Measurements from ENCODE around the gene UBE4B. TPM values are rescaled to one million over a fixed set of nuclear protein-coding genes. Genes with fewer than 3 reads are reported as not detected.

Gene UBE4B
- total RNA-seq, 1 experiment from 2014 or later, result 44.7 TPM

DNA sequence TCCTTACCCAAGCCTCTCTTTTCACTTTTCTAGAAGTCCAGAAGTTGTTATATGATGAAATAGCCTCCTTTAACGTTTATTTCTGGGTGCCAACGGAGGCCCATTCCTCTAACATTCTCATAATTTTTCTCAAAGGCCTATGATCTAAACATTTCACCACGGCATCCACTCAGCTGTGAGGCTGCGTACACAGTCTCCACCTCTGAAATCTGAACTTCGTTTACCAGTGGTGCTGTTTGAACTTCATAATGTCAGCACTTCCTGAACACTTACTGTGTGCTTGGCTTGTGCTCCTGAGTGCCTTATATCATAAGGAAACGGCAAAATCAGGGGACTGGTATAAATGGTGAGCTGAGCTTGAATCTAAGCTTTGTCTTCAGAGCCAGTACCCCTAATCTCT, 47.8 kb upstream of the UBE4B start:
- no peaks in the 10 kb centered on the region for H3K9me2 ChIP-seq (ENCODE audit: insufficient read depth)
- H4K20me1 ChIP-seq (ENCODE audit: insufficient read depth), result no peaks in the 10 kb centered on the region
- ChIA-PET POLR2A (no interaction called here), RAD21 (ENCODE audit: low non-redundant PET in 1 of 2, low total read pairs in 2 of 2, uncharacterized antibody in 2 of 2, unreplicated experiment in 2 of 2) (no interaction called here), CTCF (no interaction called here)
- H3K9ac ChIP-seq (ENCODE audit: low read length), result no peak overlapping the region
- no peak for ATAC-seq
- H3K27me3 ChIP-seq (ENCODE audit: insufficient read depth, low read length), result no peaks in the 10 kb centered on the region
- intact Hi-C loops (cut with micrococcal nuclease), result no loop called here
- H3K36me3 ChIP-seq (ENCODE audit: control insufficient read depth in 1 of 2, insufficient read depth in 2 of 2, low read length in 2 of 2), result peaks cover 0 to 6% of the 10 kb centered on the region in 2 experiments; a peak in 1 of 4 replicates
- H3K79me2 ChIP-seq (ENCODE audit: insufficient read depth, low read length), result no peaks in the 10 kb centered on the region
- no peak overlapping the region for H3K27ac ChIP-seq (ENCODE audit: low read depth, low read length)
- H2AFZ ChIP-seq (ENCODE audit: low read depth, low read length, poor library complexity, severe bottlenecking), result no peak overlapping the region
- H3K9me3 ChIP-seq (ENCODE audit: control insufficient read depth in 1 of 2, insufficient read depth in 1 of 2, low read depth in 1 of 2, low read length in 2 of 2), result no peaks in the 10 kb centered on the region
- H3K4me1 ChIP-seq (ENCODE audit: control insufficient read depth in 1 of 2, insufficient read depth in 2 of 2, low read length in 2 of 2), result no peaks in the 10 kb centered on the region
- no peak for TF ChIP-seq SRF (IDR thresholded peaks at IDR 0.05; ENCODE audit: low read depth)
- TF ChIP-seq EZH2 (IDR thresholded peaks at IDR 0.05), result no peak
- TF ChIP-seq POLR2A (IDR thresholded peaks at IDR 0.05; ENCODE audit: borderline replicate concordance, extremely low read depth, insufficient read depth, insufficient read length), result no peak
- TF ChIP-seq FOSL1 (IDR thresholded peaks at IDR 0.05; ENCODE audit: low read depth), result no peak
- no peak for TF ChIP-seq SIN3A (IDR thresholded peaks at IDR 0.05; ENCODE audit: low read depth)
- no peak for TF ChIP-seq CTCF (IDR thresholded peaks at IDR 0.05 in 2 of 3, conservative IDR thresholded peaks at IDR 0.05 in 1 of 3; ENCODE audit: borderline replicate concordance in 1 of 3, insufficient read depth in 1 of 3, low read depth in 2 of 3, low read length in 2 of 3)
- TF ChIP-seq ZNF274 (IDR thresholded peaks at IDR 0.05; ENCODE audit: low read depth, low read length), result no peak
- TF ChIP-seq, protein P1, sequence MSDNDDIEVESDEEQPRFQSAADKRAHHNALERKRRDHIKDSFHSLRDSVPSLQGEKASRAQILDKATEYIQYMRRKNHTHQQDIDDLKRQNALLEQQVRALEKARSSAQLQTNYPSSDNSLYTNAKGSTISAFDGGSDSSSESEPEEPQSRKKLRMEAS (IDR thresholded peaks at IDR 0.05), result no peak
- TF ChIP-seq CEBPB (IDR thresholded peaks at IDR 0.05; ENCODE audit: low read depth), result no peak
- H3K4me2 ChIP-seq (ENCODE audit: low read length), result no peak overlapping the region
- BruUV-seq (replicated peaks), result no TSS peak
- DNase-seq (ENCODE audit: low read depth, low spot score), result no peak
- H3K4me3 ChIP-seq (replicated peaks in 1 of 2; ENCODE audit: low read depth in 1 of 2, low read length in 2 of 2), result no peak overlapping the region

- Histone ChIP-seq H4K20me1 (ENCODE audit: insufficient read depth) (no peaks in the 10 kb centered on the region), H3K9me2 (ENCODE audit: insufficient read depth) (no peaks in the 10 kb centered on the region), H3K9me3 (ENCODE audit: control insufficient read depth in 1 of 2, insufficient read depth in 1 of 2, low read depth in 1 of 2, low read length in 2 of 2) (no peaks in the 10 kb centered on the region), H3K36me3 (ENCODE audit: control insufficient read depth in 1 of 2, insufficient read depth in 2 of 2, low read length in 2 of 2) (no peaks in the 10 kb centered on the region), H3K9ac (ENCODE audit: low read length) (no peak overlapping the region), H3K4me2 (ENCODE audit: low read length) (no peak overlapping the region), H3K4me1 (ENCODE audit: control insufficient read depth in 1 of 2, insufficient read depth in 2 of 2, low read length in 2 of 2) (no peaks in the 10 kb centered on the region), H2AFZ (ENCODE audit: low read depth, low read length, poor library complexity, severe bottlenecking) (no peak overlapping the region), H3K27me3 (ENCODE audit: insufficient read depth, low read length) (no peaks in the 10 kb centered on the region), H3K79me2 (ENCODE audit: insufficient read depth, low read length) (no peaks in the 10 kb centered on the region), H3K4me3 (replicated peaks in 1 of 2; ENCODE audit: low read depth in 1 of 2, low read length in 2 of 2) (no peak overlapping the region), H3K27ac (ENCODE audit: low read depth, low read length) (no peak overlapping the region)
- TF ChIP-seq ELF1 (IDR thresholded peaks at IDR 0.05; ENCODE audit: borderline replicate concordance, low read depth) (no peak), CBX3 (IDR thresholded peaks at IDR 0.05; ENCODE audit: low read depth) (no peak), CTCF (IDR thresholded peaks at IDR 0.05 in 2 of 3, conservative IDR thresholded peaks at IDR 0.05 in 1 of 3; ENCODE audit: borderline replicate concordance in 1 of 3, insufficient read depth in 1 of 3, low read depth in 2 of 3, low read length in 2 of 3) (no peak), ZFX (IDR thresholded peaks at IDR 0.05) (no peak), SRF (IDR thresholded peaks at IDR 0.05; ENCODE audit: low read depth) (no peak), FOSL1 (IDR thresholded peaks at IDR 0.05; ENCODE audit: low read depth) (no peak), YY1 (IDR thresholded peaks at IDR 0.05; ENCODE audit: extremely low read depth, insufficient replicate concordance, low read depth, low read length) (no peak), SP1 (IDR thresholded peaks at IDR 0.05; ENCODE audit: low read depth) (no peak), CEBPB (IDR thresholded peaks at IDR 0.05; ENCODE audit: low read depth) (no peak), EZH2 (IDR thresholded peaks at IDR 0.05) (no peak), SIN3A (IDR thresholded peaks at IDR 0.05; ENCODE audit: low read depth) (no peak), POLR2AphosphoS5 (IDR thresholded peaks at IDR 0.05; ENCODE audit: low read depth, low read length) (no peak)
- RAD21 ChIA-PET (ENCODE audit: low non-redundant PET in 1 of 2, low total read pairs in 2 of 2, uncharacterized antibody in 2 of 2, unreplicated experiment in 2 of 2), result no interaction called here
- BruUV-seq (replicated peaks), result no TSS peak
- DNase-seq (ENCODE audit: low read depth, low spot score) (no peak), ATAC-seq (no peak)
- POLR2A ChIA-PET, result no interaction called here
- CTCF ChIA-PET, result no interaction called here
- intact Hi-C loops (cut with micrococcal nuclease), result no loop called here
These were observed 43.0 kb upstream of the UBE4B start for GRCh38 chr1:9989773-9990172.
